Motor neuron (in vitro differentiated cells): ENCODE data around the gene GATA5. TPM values are rescaled to one million over a fixed set of nuclear protein-coding genes. Genes with fewer than 3 reads are reported as not detected.

ENCODE experiments used
- ATAC-seq, 8 experiments: fragments of 200-7000 bp; cut with Tn5 transposase; replicated peaks in 6 of 8; 2 replicates each; pipeline ENCODE4 v1.8.0; 2021; ENCODE audit warnings: mild to moderate bottlenecking in 8 of 8, moderate library complexity in 8 of 8
- H3K27ac ChIP-seq, 2 donors: fragments of 250-450 bp; sonication (Bioruptor Pico); 2 replicates each; pipeline ENCODE4 v1.9.0; 2021; ENCODE audit warnings: antibody characterized with exemption in 2 of 2, mild to moderate bottlenecking in 2 of 2, moderate library complexity in 1 of 2
- H3K4me1 ChIP-seq, 2 donors: fragments of 250-450 bp; sonication (Bioruptor Pico); replicated peaks in 1 of 2; 2 replicates each; pipeline ENCODE4 v1.6.1; 2021; ENCODE audit warnings: antibody characterized with exemption in 2 of 2, mild to moderate bottlenecking in 2 of 2, moderate library complexity in 1 of 2
- H3K4me3 ChIP-seq, 5 donors: fragments of 250-450 bp; sonication (Bioruptor Pico); 2 replicates each; pipeline ENCODE4 v1.9.0; 2021; ENCODE audit warnings: antibody characterized with exemption in 5 of 5, mild to moderate bottlenecking in 5 of 5, moderate library complexity in 4 of 5
- WGBS, 10 experiments: fragments of 450-650 bp; shearing (Covaris generic); methylation state at CpG; one replicate each; pipeline ENCODE4 v1.0.0; 2022; 5-methylcytosine and 5-hydroxymethylcytosine counted together
- in situ Hi-C, 9 experiments: fragments of 400-800 bp; cut with MboI; loops; one replicate each; pipeline ENCODE4 v1.15.0; 2021; ENCODE audit warnings: low sequenced_read_pairs in 9 of 9, low pct_unique_long_range_greater_than_20kb in 2 of 9; ENCODE audit not compliant: unreplicated experiment in 9 of 9
- total RNA-seq, 8 experiments: library from RNA; unstranded; fragments of 300-600 nt; gene quantifications; 2 replicates each; pipeline versions ENCODE4 v1.2.3 to v1.2.4, GENCODE V29; 2022

Gene GATA5, protein sequence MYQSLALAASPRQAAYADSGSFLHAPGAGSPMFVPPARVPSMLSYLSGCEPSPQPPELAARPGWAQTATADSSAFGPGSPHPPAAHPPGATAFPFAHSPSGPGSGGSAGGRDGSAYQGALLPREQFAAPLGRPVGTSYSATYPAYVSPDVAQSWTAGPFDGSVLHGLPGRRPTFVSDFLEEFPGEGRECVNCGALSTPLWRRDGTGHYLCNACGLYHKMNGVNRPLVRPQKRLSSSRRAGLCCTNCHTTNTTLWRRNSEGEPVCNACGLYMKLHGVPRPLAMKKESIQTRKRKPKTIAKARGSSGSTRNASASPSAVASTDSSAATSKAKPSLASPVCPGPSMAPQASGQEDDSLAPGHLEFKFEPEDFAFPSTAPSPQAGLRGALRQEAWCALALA
- under 1 TPM in 6 of 8 experiments, not detected in 2; 0.11 to 0.58 (median 0.19) TPM for total RNA-seq

GRCh38 chr20:62475772-62476055 lies at the start of gene GATA5:
GATA5 (minus strand) TSS chr20:62475995; CDS start chr20:62475521, 474 bp downstream.
- H3K4me1 ChIP-seq = peaks cover 28% of the 10 kb centered on the region in 2 donors
- no CpG with 5 or more reads among the region's 37 CpGs for WGBS, 10 experiments
- peak; percentile 14 to 70 (median 54) for ATAC-seq
- no peak within 1 kb of the TSS for H3K27ac ChIP-seq
- H3K4me3 ChIP-seq = peak within 1 kb of the TSS in 3 of 5 donors; percentile 5 to 26 (median 12)
- in situ Hi-C loops = loop anchor here in 2 of 9 experiments (25.0 kb wide), 1 partner anchor 137 kb away; no protein-coding TSS in a partner anchor

DNA sequence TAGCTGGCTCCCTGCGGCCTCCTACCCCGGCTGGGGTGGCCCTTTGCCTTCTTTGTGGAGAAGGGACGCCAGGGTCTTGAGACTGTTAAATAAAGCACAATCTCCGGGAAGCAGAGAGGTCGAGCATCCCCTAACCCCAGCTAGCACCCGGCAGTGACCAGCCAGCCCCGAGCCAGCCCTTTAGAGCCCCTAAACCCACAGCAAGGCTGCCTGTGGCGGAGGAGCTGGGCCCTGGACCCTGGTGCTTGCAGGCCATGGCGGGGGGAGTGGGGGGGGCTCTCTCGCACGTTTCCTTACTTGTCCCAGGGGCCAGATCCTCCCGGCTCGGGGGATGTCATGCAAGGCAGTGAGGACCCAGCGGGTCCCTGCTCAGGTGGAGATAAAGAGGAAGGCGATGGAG lies 49.2 kb upstream of the GATA5 start:
- in situ Hi-C loops = no loop called here
- H3K4me1 ChIP-seq = peaks cover 38 to 42% of the 10 kb centered on the region in 2 donors
- ATAC-seq = no peak
- H3K27ac ChIP-seq = no peak overlapping the region
- H3K4me3 ChIP-seq = no peak overlapping the region
- 0 to 60% (median 37%) methylated on average over 1 to 4 of the region's 15 CpGs; no CpG with 5 or more reads in 6 of the 10 experiments for WGBS, 10 experiments

DNA sequence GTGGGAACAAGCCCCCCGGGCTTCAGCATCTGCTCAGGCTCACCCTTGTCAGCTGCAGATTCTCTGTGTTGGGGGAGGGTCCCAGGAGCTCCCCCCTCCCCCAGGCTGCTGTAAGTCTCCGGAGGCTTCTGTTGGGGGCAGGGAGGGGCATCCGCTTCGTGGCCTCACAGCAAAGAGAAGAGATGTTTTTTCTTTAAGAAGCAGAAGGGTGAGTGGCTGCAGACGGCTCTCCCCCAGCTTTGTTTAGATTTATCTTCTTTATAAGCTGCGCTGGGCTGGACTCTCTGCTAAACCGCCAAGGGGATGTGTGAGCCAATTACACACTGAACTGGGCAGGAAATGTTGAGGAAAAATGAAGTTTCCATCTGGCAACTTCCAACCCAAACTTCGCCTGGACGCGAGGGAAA lies 48.7 kb upstream of the GATA5 start:
- in situ Hi-C loops = no loop called here
- ATAC-seq = peak in 5 of 8 experiments; percentile 43 to 57 (median 53)
- 4 to 40% (median 22%) methylated on average over 1 to 6 of the region's 10 CpGs; no CpG with 5 or more reads in 3 of the 10 experiments for WGBS, 10 experiments
- Histone ChIP-seq H3K4me3 (no peak overlapping the region), H3K4me1 (peaks cover 33 to 37% of the 10 kb centered on the region in 2 donors), H3K27ac (no peak overlapping the region)

- in situ Hi-C loops = no loop called here
- H3K4me1 ChIP-seq = peaks cover 25 to 31% of the 10 kb centered on the region in 2 donors
- peak; percentile 47 to 98 (median 86) for ATAC-seq
- H3K4me3 ChIP-seq = no peak overlapping the region
- H3K27ac ChIP-seq = no peak overlapping the region
- WGBS, 10 experiments = 0 to 100% (median 51%) methylated on average over 1 to 4 of the region's 26 CpGs; no CpG with 5 or more reads in 4 of the 10 experiments
Measured at GRCh38 chr20:62523473-62524203, 47.8 kb upstream of the GATA5 start.

DNA sequence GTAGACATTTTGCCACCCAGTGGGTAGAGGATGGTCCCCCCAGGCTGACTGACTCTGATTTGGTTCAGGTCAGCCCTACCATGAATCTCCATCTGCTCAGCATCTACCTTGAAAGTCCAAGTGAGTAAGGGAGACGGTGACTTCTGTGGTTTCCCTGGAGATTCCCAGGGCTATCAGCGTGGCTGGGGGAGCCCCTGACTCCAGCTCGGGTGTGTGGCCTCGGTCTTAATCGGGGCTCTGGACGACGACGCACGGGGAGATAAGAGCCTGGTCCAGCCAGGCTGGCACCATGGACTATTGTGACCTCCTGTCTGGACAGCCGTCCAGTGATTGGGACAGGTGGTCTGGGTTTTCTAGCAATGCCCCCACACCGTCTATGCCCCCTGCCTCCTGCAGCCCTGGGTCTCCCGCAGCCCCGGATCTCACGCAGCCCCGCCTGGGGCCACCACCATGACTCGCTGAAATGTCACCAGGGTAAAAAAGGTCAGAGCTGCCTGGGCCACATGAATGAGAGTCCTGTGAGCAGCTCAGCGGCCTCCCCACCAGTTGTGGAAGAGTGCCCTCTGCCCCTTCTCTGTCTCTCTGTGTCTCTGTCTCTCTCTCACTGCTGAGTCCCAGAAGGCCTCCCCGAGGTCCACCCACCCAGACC lies 47.1 kb upstream of the GATA5 start:
- H3K27ac ChIP-seq = peak overlapping the region in 1 of 2 donors; percentile 14
- 40 to 88% (median 60%) methylated on average over 1 to 7 of the region's 18 CpGs; no CpG with 5 or more reads in 5 of the 10 experiments for WGBS, 10 experiments
- in situ Hi-C loops = no loop called here

DNA sequence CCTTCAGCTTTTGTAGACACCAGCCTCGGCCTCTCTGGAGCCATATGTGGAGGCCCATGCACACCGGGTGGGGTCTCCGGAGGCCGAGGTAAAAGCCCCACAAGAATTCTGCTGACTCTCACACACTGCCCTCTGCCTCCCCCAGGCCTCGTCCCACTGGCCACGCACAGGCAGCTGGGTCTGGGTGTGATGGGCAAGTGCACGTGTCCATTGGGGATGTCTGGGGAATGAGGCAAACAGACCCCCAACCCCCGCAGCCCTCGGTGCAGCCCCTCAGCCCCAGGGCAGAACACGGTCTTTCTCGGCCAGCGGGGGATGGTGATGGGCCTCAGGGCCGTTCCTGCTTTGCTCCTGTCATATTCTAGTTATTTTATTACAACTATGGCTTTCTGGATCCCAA lies 44.0 kb upstream of the GATA5 start:
- Histone ChIP-seq H3K4me1 (peaks cover 29 to 35% of the 10 kb centered on the region in 2 donors), H3K4me3 (no peak overlapping the region), H3K27ac (no peak overlapping the region)
- in situ Hi-C loops = no loop called here
- WGBS, 10 experiments = 20 to 79% methylated on average over 1 to 5 of the region's 13 CpGs; no CpG with 5 or more reads in 8 of the 10 experiments
- ATAC-seq = no peak

More for the DNA sequence above, 47.1 kb upstream of the GATA5 start:
- peaks cover 29 to 35% of the 10 kb centered on the region in 2 donors for H3K4me1 ChIP-seq
- no peak overlapping the region for H3K4me3 ChIP-seq
- ATAC-seq = peak in 2 of 8 experiments; percentile 2 to 10

DNA sequence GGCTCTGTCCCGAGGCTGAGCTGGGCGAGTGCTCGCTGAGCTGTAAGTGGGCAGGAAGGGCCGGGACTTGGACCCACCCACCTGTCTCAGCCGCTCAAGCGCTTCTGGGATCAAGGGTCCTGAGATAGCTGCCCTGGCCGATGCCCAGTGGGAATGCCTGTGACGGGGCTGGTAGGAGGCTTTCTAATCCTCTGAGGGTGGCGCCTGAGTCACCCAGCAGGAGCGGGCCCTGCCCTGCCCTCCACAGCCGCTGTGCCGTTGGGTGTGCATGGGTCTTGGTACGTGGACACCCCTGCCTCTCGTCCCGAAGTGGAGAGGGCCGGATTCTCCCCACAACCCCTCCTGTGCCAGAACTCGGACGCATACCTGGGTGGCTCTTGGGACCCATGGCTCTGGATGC lies 43.1 kb upstream of the GATA5 start:
- in situ Hi-C loops = no loop called here
- no peak overlapping the region for H3K4me3 ChIP-seq
- no peak overlapping the region for H3K27ac ChIP-seq
- H3K4me1 ChIP-seq = peaks cover 29 to 35% of the 10 kb centered on the region in 2 donors
- 68 to 85% (median 75%) methylated on average over 2 to 9 of the region's 18 CpGs; no CpG with 5 or more reads in 6 of the 10 experiments for WGBS, 10 experiments
- no peak for ATAC-seq

- WGBS, 10 experiments = 40 to 86% (median 72%) methylated on average over 1 to 4 of the region's 15 CpGs; no CpG with 5 or more reads in 7 of the 10 experiments
- H3K27ac ChIP-seq = no peak overlapping the region
- H3K4me3 ChIP-seq = no peak overlapping the region
Measured at GRCh38 chr20:62517901-62518610, 42.3 kb upstream of the GATA5 start.

DNA sequence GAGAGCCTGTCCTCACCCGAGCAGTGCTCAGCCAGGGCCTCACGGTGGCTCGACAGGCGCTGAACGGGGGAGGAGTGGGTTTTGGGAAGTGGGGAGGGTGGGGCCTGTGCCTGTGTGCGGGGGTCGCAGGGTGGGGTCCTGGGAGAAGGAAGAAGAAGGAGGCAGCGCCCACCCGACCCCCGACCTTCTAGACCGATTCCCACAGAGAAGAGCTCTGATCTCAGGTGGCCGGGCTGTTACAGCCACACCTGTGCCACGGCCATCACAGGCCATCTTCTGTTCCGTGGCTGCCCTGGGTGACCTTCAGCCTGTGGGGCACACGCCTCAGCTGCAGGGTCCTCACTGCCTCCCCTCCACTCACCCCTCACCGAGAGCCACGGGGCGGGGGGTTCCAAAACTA lies 41.4 kb upstream of the GATA5 start:
- no CpG with 5 or more reads among the region's 18 CpGs for WGBS, 10 experiments
- no peak overlapping the region for H3K4me3 ChIP-seq
- no peak overlapping the region for H3K27ac ChIP-seq
- in situ Hi-C loops = no loop called here
- no peak for ATAC-seq
- H3K4me1 ChIP-seq = peaks cover 33 to 41% of the 10 kb centered on the region in 2 donors

More at GRCh38 chr20:62517901-62518610, 42.3 kb upstream of the GATA5 start:
- no peak for ATAC-seq
- in situ Hi-C loops = no loop called here
- H3K4me1 ChIP-seq = peaks cover 30 to 35% of the 10 kb centered on the region in 2 donors

DNA sequence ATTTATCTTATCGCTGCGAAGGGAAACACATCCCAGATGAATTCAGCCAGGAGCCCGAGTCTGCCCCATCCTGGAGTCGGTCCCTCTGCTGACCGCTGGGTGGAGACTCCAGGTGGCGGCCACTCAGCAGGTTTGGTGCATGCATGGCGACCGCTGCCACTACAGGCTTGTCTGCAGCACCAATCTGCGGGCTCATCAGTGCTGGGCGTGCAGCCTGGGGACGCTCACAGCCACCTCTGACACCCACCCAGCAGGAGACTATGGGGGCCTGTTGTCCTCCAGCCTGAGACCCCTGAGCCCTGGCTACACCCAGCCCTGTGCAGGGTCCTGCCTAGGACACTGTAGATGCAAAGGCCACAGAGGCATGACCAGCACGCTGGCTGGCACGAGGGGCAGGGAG lies 40.5 kb upstream of the GATA5 start:
- Histone ChIP-seq H3K27ac (no peak overlapping the region), H3K4me1 (peaks cover 42 to 49% of the 10 kb centered on the region in 2 donors), H3K4me3 (no peak overlapping the region)
- ATAC-seq = peak in 2 of 8 experiments; percentile 59 to 72
- WGBS, 10 experiments = 37 to 88% (median 80%) methylated on average over 1 to 10 of the region's 13 CpGs; no CpG with 5 or more reads in 7 of the 10 experiments
- in situ Hi-C loops = no loop called here

- H3K4me1 ChIP-seq = peaks cover 47 to 54% of the 10 kb centered on the region in 2 donors
- H3K4me3 ChIP-seq = no peak overlapping the region
- 19 to 100% (median 92%) methylated on average over 1 to 3 of the region's 12 CpGs; no CpG with 5 or more reads in 7 of the 10 experiments for WGBS, 10 experiments
- no peak overlapping the region for H3K27ac ChIP-seq
- in situ Hi-C loops = no loop called here
- ATAC-seq = no peak
Measured at GRCh38 chr20:62515826-62516225, 40.0 kb upstream of the GATA5 start.

DNA sequence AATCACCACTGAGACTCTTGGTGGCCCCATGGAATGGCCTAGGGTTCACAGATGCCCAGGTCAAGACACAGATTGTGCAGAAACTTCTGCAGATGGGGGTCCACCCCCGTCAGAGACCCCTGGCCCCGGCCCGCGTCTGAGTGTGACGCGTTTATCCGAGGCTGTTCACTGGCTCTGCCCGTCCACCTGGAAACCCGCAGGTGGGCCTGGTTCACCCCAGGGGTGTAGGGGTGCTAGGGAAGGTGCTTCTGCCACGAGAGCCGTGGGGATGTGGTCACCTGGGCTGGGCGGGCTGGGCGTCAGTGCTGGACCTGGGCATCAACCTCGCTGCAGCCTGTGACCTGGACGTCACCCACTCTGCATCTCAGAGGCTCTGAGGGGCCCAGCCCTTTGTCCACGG lies 39.5 kb upstream of the GATA5 start:
- no peak for ATAC-seq
- H3K4me1 ChIP-seq = peaks cover 49 to 57% of the 10 kb centered on the region in 2 donors
- H3K4me3 ChIP-seq = no peak overlapping the region
- H3K27ac ChIP-seq = no peak overlapping the region
- in situ Hi-C loops = no loop called here
- 97 to 100% methylated on average over 1 to 7 of the region's 16 CpGs; no CpG with 5 or more reads in 8 of the 10 experiments for WGBS, 10 experiments
